ENCODE measurements around the gene ZBTB1. TPM values are rescaled to one million over a fixed set of nuclear protein-coding genes. Genes with fewer than 3 reads are reported as not detected.
A peak's percentile ranks its signal among the peaks of the same experiment; 100 is the strongest.

ZBTB1 gene
- total RNA-seq, 2 donors from 2014 or later, result 18.5 to 21.2 TPM

DNA sequence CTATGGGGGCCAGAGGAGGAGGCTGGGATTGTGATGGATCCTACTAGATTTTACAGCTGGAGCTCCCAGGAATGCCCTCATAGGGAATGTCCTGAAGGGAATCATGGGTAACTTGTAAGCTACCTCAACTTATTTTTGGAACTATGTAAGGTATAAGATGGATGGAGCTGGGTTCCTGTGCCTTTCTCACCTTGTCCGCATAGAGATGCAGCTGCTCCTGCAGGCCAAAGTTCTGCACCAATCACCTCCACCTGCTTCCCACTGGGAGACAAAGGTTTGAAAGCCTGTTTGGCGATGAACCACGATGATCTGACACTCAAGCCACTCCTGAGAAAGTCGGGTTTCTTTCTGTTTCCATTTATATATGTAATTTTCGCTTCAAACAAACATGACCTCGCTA, 39.9 kb upstream of the ZBTB1 start:
- no peaks in the 10 kb centered on the region for H3K36me3 ChIP-seq
- H3K27ac ChIP-seq, result no peak overlapping the region
- H3K4me3 ChIP-seq, result peak overlapping the region; percentile 61 to 78
- no peaks in the 10 kb centered on the region for H3K27me3 ChIP-seq
- TF ChIP-seq, protein P1, sequence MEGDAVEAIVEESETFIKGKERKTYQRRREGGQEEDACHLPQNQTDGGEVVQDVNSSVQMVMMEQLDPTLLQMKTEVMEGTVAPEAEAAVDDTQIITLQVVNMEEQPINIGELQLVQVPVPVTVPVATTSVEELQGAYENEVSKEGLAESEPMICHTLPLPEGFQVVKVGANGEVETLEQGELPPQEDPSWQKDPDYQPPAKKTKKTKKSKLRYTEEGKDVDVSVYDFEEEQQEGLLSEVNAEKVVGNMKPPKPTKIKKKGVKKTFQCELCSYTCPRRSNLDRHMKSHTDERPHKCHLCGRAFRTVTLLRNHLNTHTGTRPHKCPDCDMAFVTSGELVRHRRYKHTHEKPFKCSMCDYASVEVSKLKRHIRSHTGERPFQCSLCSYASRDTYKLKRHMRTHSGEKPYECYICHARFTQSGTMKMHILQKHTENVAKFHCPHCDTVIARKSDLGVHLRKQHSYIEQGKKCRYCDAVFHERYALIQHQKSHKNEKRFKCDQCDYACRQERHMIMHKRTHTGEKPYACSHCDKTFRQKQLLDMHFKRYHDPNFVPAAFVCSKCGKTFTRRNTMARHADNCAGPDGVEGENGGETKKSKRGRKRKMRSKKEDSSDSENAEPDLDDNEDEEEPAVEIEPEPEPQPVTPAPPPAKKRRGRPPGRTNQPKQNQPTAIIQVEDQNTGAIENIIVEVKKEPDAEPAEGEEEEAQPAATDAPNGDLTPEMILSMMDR (IDR thresholded peaks at IDR 0.05), result no peak
- no peak for DNase-seq (ENCODE audit: low spot score)
- H3K9me3 ChIP-seq, result no peaks in the 10 kb centered on the region
- peaks cover 0 to 5% of the 10 kb centered on the region in 2 donors for H3K4me1 ChIP-seq

DNA sequence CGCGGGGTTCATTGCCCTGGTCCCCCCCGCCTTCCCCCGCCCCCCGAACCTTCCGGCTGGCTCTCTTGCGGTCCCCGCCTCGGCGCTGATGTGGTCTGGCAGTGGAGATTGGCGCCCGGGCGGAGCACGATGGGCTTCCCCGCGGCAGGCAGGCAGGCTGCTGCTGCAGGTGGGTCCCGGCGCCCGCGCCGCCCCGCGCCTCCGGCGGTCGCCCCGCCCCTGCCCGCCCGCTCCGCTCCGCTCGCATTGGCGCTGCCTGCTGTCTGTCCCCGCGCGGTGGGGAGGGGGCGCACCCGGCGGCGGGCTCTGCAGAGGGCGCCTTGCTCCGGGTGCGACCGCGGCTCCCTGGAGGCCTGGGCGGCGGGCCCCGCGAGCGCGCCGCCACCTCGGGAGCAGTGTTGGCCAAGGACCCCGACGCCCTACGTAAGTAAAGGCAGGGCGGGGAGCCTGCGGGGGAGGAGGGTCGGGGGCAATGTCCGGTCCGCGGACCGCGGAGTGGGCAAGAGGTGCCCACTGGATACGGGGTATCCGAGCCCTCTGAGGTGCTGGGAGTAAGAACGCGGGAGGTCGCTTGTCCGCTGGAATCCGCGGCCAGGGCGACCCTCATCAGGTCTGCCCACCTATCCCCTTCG, 39.3 kb upstream of the ZBTB1 start, which contains the start of gene AKAP5:
Gene AKAP5, plus strand, starts transcription at position 309 of the 632 bp plus-strand sequence. CDS start 2,896 bp downstream, outside the sequence.
- no peak for DNase-seq (ENCODE audit: low spot score)
- H3K4me3 ChIP-seq, result peak within 1 kb of the TSS; percentile 61 to 78
- H3K36me3 ChIP-seq, result no peaks in the 10 kb centered on the region
- H3K27me3 ChIP-seq, result no peaks in the 10 kb centered on the region
- peaks cover 0 to 5% of the 10 kb centered on the region in 2 donors for H3K4me1 ChIP-seq
- TF ChIP-seq, protein P1 (IDR thresholded peaks at IDR 0.05), result no peak
- no peaks in the 10 kb centered on the region for H3K9me3 ChIP-seq
- H3K27ac ChIP-seq, result peak within 1 kb of the TSS; percentile 55 to 57

DNA sequence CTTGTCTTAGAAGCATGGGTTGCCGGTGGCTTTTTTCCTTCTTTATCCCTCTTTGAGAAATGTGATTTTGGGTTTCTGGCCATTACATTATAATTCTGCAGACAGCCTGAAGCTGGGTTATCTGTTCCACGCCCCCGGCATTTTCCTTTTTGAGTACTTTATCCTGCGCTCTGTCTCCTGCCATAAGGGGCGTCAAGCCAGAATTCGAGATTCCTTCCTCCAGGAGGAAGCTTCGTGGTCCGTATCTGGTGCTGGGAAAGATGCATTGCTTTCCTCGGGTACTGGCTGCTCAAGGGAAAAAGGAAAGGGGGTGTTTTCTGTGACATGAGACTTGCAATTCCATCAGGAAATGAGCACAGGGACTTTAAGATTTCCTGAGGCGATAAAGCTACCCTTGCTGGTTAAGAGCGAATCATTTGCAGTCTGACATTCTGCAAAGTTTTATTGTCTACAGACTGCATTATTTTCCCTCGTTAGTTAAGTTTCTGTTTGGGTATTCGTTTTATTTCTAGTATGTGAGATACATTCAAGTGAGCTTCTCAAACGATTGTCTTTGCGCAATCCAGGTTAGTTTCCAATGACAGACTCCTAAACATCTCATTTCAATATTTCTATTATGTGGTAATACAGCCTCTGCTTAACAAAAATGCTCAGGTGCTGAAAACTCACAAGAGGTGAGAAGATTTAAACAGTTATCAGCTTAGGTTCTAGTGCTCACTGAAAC, 38.6 kb upstream of the ZBTB1 start:
- Histone ChIP-seq H3K9me3 (no peaks in the 10 kb centered on the region), H3K27me3 (no peaks in the 10 kb centered on the region), H3K4me3 (peak overlapping the region; percentile 61 to 78), H3K27ac (peak overlapping the region; percentile 55 to 57), H3K4me1 (peaks cover 0 to 5% of the 10 kb centered on the region in 2 donors), H3K36me3 (no peaks in the 10 kb centered on the region)
- DNase-seq (ENCODE audit: low spot score), result no peak
- TF ChIP-seq, protein P1 (IDR thresholded peaks at IDR 0.05), result no peak

DNA sequence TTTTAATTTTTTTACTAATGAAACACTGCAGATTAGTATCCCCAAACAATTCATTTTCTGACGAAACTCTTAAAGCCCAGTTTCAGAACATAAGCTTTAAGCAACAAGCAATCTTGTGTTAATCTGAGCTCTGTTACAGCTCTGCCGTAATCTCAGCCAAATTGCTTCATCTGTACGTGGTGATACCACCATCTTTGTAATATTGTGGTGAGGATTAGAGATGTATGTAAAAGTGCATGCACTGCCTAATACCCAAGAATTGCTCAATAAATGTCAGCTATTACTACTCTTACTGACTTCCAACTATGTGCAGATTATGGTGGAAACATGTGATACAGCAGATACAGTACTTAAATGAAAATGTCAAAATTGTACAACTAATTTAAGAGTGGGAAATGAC, 37.5 kb upstream of the ZBTB1 start:
- Histone ChIP-seq H3K27me3 (no peaks in the 10 kb centered on the region), H3K4me1 (peaks cover 0 to 5% of the 10 kb centered on the region in 2 donors), H3K36me3 (no peaks in the 10 kb centered on the region), H3K4me3 (no peak overlapping the region), H3K27ac (no peak overlapping the region), H3K9me3 (no peaks in the 10 kb centered on the region)
- TF ChIP-seq, protein P1 (IDR thresholded peaks at IDR 0.05), result no peak
- no peak for DNase-seq (ENCODE audit: low spot score)

DNA sequence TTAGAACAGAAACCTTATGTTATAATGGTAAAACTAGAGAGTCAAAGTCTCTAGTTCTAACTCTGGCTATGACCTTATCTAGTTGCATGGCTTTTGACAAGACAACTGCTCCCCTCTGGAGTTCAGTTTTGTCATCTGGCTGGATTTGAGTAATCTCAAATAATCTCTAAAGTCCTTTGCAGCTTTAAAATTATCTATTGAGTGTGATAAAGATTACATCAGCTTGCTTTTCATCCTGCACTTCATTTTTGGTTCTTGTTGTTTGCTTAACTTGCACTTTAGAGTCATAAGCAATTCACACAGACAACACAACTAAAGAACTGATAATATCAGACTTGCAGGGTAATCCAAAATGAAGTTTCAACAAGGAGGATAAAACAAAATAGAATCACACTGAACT, 37.0 kb upstream of the ZBTB1 start:
- Histone ChIP-seq H3K27me3 (no peaks in the 10 kb centered on the region), H3K9me3 (no peaks in the 10 kb centered on the region), H3K4me3 (no peak overlapping the region), H3K36me3 (no peaks in the 10 kb centered on the region), H3K4me1 (peaks cover 0 to 5% of the 10 kb centered on the region in 2 donors), H3K27ac (no peak overlapping the region)
- TF ChIP-seq, protein P1 (IDR thresholded peaks at IDR 0.05), result no peak
- DNase-seq (ENCODE audit: low spot score), result no peak

Data from right atrium auricular region (tissue), 2 donors.